Panc1 (cell line): Measurements from ENCODE around the gene GATC. TPM values are rescaled to one million over a fixed set of nuclear protein-coding genes. Genes with fewer than 3 reads are reported as not detected.

Experiments used
- ATAC-seq: fragments of 200-7000 bp; cut with Tn5 transposase; 2 replicates; pipeline ENCODE4 v1.9.1; 2020; ENCODE audit warnings: mild to moderate bottlenecking, moderate library complexity
- BruUV-seq: library from RNA; stranded (reverse); fragments of 400-500 nt; replicated peaks from 2 replicates; lab custom pipeline; 2021; lab: Mats Ljungman, UMichigan
- CTCF ChIA-PET: fragments of 300-600 bp; sonication (Branson Sonifier 250); formaldehyde crosslinking; loops from one replicate; lab custom pipeline; 2022; ENCODE audit warnings: antibody characterized with exemption; lab: Charles Lee
- POLR2A ChIA-PET: fragments of 300-600 bp; sonication (Branson Sonifier 250); formaldehyde crosslinking; loops from one replicate; lab custom pipeline; 2022; ENCODE audit warnings: antibody characterized with exemption; lab: Charles Lee
- DNase-seq: peaks from one replicate; pipeline ENCODE4 v3.0.0-alpha.2; 2010; ENCODE audit warnings: low read depth, low spot score
- H3K27ac ChIP-seq: 2 replicates; pipeline ENCODE4 v1.5.1; 2011; ENCODE audit warnings: mild to moderate bottlenecking, low read length, inconsistent platforms
- H3K27me3 ChIP-seq: fragments of 200-500 bp; sonication (Bioruptor generic); 2 replicates; pipeline ENCODE4 v1.6.0; 2014; ENCODE audit warnings: low read length, inconsistent platforms; ENCODE audit not compliant: control insufficient read depth, insufficient read depth
- H3K36me3 ChIP-seq: fragments of 200-500 bp; sonication (Bioruptor generic); 2 replicates; pipeline ENCODE4 v1.5.1; 2014; ENCODE audit warnings: inconsistent platforms, mild to moderate bottlenecking, low read length, moderate library complexity; ENCODE audit not compliant: control insufficient read depth, insufficient read depth
- H3K4me1 ChIP-seq: 2 replicates; pipeline ENCODE4 v1.5.1; 2011; ENCODE audit warnings: inconsistent platforms, mild to moderate bottlenecking, low read length, moderate library complexity; ENCODE audit not compliant: control insufficient read depth, insufficient read depth
- H3K4me3 ChIP-seq, 2 experiments: 2 replicates each; pipeline ENCODE4 v1.5.1; 2011 to 2012; ENCODE audit warnings: low read depth in 2 of 2, low read length in 2 of 2, mild to moderate bottlenecking in 2 of 2, inconsistent platforms in 1 of 2, moderate library complexity in 1 of 2
- H3K9me3 ChIP-seq: fragments of 200-500 bp; sonication (Bioruptor generic); 2 replicates; pipeline ENCODE4 v1.5.1; 2014; ENCODE audit warnings: low read depth, mild to moderate bottlenecking, inconsistent platforms, low read length, moderate library complexity; ENCODE audit not compliant: control insufficient read depth, insufficient read depth
- CTCF ChIP-seq: fragments of 450-650 bp; IDR thresholded peaks from 2 replicates; pipeline ENCODE4 v1.5.1; 2017; ENCODE audit warnings: mild to moderate bottlenecking
- POLR2AphosphoS5 ChIP-seq: IDR thresholded peaks from 2 replicates; pipeline ENCODE4 v1.6.1; 2012; ENCODE audit warnings: mild to moderate bottlenecking, low read depth, low read length, moderate library complexity
- REST ChIP-seq, 2 experiments: IDR thresholded peaks; 2 replicates each; pipeline ENCODE4 v1.6.1; 2011 to 2012; ENCODE audit warnings: low read depth in 2 of 2, control low read depth in 1 of 2, low read length in 1 of 2, mild to moderate bottlenecking in 1 of 2, moderate library complexity in 1 of 2; ENCODE audit not compliant: insufficient read depth in 1 of 2
- SIN3A ChIP-seq: IDR thresholded peaks from 2 replicates; pipeline ENCODE4 v1.6.1; 2012; ENCODE audit warnings: low read depth, mild to moderate bottlenecking, low read length, moderate library complexity, borderline replicate concordance; ENCODE audit not compliant: insufficient read depth
- TCF7L2 ChIP-seq: IDR thresholded peaks from 2 replicates; pipeline ENCODE4 v1.6.1; 2011; ENCODE audit warnings: mild to moderate bottlenecking, low read depth, low read length, inconsistent platforms
- in situ Hi-C: cut with HindIII; loops from 2 replicates; pipeline ENCODE4 v1.10.0; 2016; ENCODE audit warnings: low sequenced_read_pairs, low pct_unique_long_range_greater_than_20kb
- intact Hi-C: fragments of 100-400 bp; cut with micrococcal nuclease; formaldehyde crosslinking; loops from one replicate; pipeline ENCODE4 v1.10.0; 2022; ENCODE audit not compliant: unreplicated experiment
- total RNA-seq: library from RNA; stranded (reverse); gene quantifications from one replicate; pipeline ENCODE4 v1.2.1, GENCODE V29; 2021; ENCODE audit not compliant: unreplicated experiment

Gene GATC
- total RNA-seq, 1 experiment from 2014 or later = 34.7 TPM

- no TSS peak for BruUV-seq
- Histone ChIP-seq H3K36me3 (0 out of 2 replicates have a peak, but pooled peaks cover 3% of the 10 kb centered on the region), H3K4me3 (no peak overlapping the region), H3K27ac (no peak overlapping the region), H3K27me3 (no peaks in the 10 kb centered on the region), H3K9me3 (no peaks in the 10 kb centered on the region), H3K4me1 (peaks cover 6% of the 10 kb centered on the region)
- TF ChIP-seq SIN3A (no peak), POLR2AphosphoS5 (no peak), REST (IDR thresholded peaks at IDR 0.05; ENCODE audit: insufficient read depth in 1 of 2, low read depth in 2 of 2, low read length in 1 of 2) (no peak), TCF7L2 (no peak), CTCF (no peak)
- no peak for ATAC-seq
- ChIA-PET POLR2A (no interaction called here), CTCF (no interaction called here)
- intact Hi-C loops = no loop called here
- DNase-seq = no peak
- in situ Hi-C loops = no loop called here
Observed at GRCh38 chr12:120490325-120490724, 44.1 kb downstream of the GATC start.

GRCh38 chr12:120490833-120491512 is 44.7 kb downstream of the GATC start:
- TF ChIP-seq SIN3A = no peak
- TF ChIP-seq POLR2AphosphoS5 = no peak
- TF ChIP-seq REST (IDR thresholded peaks at IDR 0.05; ENCODE audit: insufficient read depth in 1 of 2, low read depth in 2 of 2, low read length in 1 of 2) = no peak
- TF ChIP-seq CTCF = no peak
- no peak for TF ChIP-seq TCF7L2
- BruUV-seq = no TSS peak
- POLR2A ChIA-PET = interaction anchor here (0.6 kb wide), 1 partner anchor 16 kb away, joined by 3 read pairs; no protein-coding TSS in a partner anchor
- Histone ChIP-seq H3K4me1 (peaks cover 6% of the 10 kb centered on the region), H3K4me3 (no peak overlapping the region), H3K27ac (no peak overlapping the region), H3K9me3 (no peaks in the 10 kb centered on the region), H3K36me3 (0 out of 2 replicates have a peak, but pooled peaks cover 5% of the 10 kb centered on the region), H3K27me3 (no peaks in the 10 kb centered on the region)
- intact Hi-C loops = no loop called here
- in situ Hi-C loops = no loop called here
- CTCF ChIA-PET = no interaction called here
- no peak for DNase-seq
- no peak for ATAC-seq
